ENCODE measurements around the gene PPP1R15B.
A peak's percentile ranks its signal among the peaks of the same experiment; 100 is the strongest.

Gene PPP1R15B

GRCh38 chr1:204411451-204412204, at the start of gene PPP1R15B:
TSS of gene PPP1R15B (minus strand) at chr1:204411817. CDS start at chr1:204411411, 406 bp downstream.
- DNase-seq = peak; percentile 98

GRCh38 chr1:204460346-204460745, 48.7 kb upstream of the PPP1R15B start:
- DNase-seq = no peak

GRCh38 chr1:204459706-204460105, 48.1 kb upstream of the PPP1R15B start:
- no peak for DNase-seq

- DNase-seq = no peak
Measured at GRCh38 chr1:204457666-204458065, 46.0 kb upstream of the PPP1R15B start.

- no peak for DNase-seq
Measured at GRCh38 chr1:204456826-204457442, 45.3 kb upstream of the PPP1R15B start.

GRCh38 chr1:204455831-204456145, 44.2 kb upstream of the PPP1R15B start:
- DNase-seq = no peak

GRCh38 chr1:204455063-204455830, 43.6 kb upstream of the PPP1R15B start:
- no peak for DNase-seq

- DNase-seq = no peak
Measured at GRCh38 chr1:204454476-204454875, 42.9 kb upstream of the PPP1R15B start.

- peak; percentile 62 for DNase-seq
Measured at GRCh38 chr1:204453141-204453772, 41.6 kb upstream of the PPP1R15B start.

GRCh38 chr1:204451352-204452124, 39.9 kb upstream of the PPP1R15B start:
- DNase-seq = no peak

- DNase-seq = no peak
Measured at GRCh38 chr1:204450461-204451257, 39.0 kb upstream of the PPP1R15B start.

GRCh38 chr1:204449678-204450280, 38.2 kb upstream of the PPP1R15B start:
- no peak for DNase-seq

GRCh38 chr1:204448991-204449677, 37.5 kb upstream of the PPP1R15B start:
- DNase-seq = no peak

- no peak for DNase-seq
Measured at GRCh38 chr1:204448344-204448964, 36.8 kb upstream of the PPP1R15B start.

GRCh38 chr1:204447736-204448135, 36.1 kb upstream of the PPP1R15B start:
- no peak for DNase-seq

GRCh38 chr1:204447190-204447589, 35.6 kb upstream of the PPP1R15B start:
- DNase-seq = no peak

GRCh38 chr1:204446413-204447111, 34.9 kb upstream of the PPP1R15B start:
- peak; percentile 80 for DNase-seq

- DNase-seq = peak; percentile 58
Measured at GRCh38 chr1:204445860-204446412, 34.3 kb upstream of the PPP1R15B start.
